GM12872 (cell line): ENCODE results near the gene CPHXL.

Experiments used
- TF ChIP-seq, protein P1 (sequence below): IDR thresholded peaks from 3 replicates; pipeline ENCODE4 v1.5.1; 2011; ENCODE audit warnings: low read depth, mild to moderate bottlenecking, low read length, moderate library complexity; ENCODE audit not compliant: insufficient read depth

The CPHXL gene

DNA sequence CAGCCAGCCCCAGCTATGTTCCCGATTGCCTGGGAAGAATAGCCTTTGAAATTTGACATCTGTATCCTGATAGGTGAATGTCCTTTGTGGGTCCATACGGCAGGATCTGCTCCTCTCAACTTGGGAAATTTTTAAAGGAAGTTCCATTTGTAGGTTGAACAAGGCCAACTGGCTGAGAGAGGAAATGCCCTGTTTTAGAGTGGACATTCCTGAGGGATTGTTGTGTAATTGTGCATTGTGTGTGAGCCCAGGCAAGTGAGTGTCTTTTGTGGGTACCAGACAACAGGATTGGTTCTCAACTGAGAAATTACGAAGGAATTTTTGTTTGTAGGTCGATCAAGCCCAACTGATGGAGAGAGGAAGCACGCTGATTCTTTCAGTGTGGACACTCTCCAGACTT, 46.9 kb downstream of the CPHXL start:
- TF ChIP-seq, protein P1, sequence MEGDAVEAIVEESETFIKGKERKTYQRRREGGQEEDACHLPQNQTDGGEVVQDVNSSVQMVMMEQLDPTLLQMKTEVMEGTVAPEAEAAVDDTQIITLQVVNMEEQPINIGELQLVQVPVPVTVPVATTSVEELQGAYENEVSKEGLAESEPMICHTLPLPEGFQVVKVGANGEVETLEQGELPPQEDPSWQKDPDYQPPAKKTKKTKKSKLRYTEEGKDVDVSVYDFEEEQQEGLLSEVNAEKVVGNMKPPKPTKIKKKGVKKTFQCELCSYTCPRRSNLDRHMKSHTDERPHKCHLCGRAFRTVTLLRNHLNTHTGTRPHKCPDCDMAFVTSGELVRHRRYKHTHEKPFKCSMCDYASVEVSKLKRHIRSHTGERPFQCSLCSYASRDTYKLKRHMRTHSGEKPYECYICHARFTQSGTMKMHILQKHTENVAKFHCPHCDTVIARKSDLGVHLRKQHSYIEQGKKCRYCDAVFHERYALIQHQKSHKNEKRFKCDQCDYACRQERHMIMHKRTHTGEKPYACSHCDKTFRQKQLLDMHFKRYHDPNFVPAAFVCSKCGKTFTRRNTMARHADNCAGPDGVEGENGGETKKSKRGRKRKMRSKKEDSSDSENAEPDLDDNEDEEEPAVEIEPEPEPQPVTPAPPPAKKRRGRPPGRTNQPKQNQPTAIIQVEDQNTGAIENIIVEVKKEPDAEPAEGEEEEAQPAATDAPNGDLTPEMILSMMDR: no peak

DNA sequence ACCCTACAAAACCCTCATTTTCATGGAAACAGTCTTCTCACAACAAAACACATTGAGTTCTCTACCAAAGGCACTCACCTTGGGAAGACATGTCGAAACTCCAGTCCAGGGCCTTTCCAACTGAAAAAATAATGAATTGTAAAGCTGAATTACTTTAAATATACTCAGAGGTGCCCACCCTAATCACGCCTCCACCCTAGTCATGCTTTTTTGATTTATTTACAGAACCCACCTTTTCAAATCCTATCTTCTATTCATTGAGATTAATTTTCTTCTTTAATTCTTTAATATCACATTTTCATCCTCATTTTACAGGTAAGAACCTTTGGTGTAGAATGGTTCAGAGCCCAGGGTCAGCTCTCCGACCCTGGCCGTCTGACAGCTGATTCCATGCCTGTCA, 49.4 kb downstream of the CPHXL start, which contains the start of gene CPHXL2:
TSS of gene CPHXL2 (minus strand) at position 101 of the 400 bp plus-strand sequence. CDS start at position 91, 10 bp downstream.
- TF ChIP-seq, protein P1: no peak

DNA sequence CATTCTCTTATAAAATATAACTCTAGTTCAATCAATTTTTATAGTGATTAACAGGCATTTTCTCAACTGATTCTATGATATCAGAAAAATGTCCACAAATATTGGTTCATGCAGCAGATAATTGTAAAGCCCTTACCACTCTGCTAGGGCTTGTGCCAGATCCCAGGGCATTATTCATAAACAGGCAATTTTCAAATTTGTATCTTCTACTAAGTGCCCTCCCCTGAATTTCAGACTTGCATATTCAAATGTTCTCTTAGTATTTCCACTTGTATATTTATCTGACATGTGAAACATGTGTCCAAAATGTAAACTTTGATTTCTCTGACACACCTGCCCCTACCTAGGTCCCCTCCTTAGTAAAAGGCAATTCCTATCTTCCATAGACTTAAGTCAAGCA, 58.8 kb downstream of the CPHXL start:
- TF ChIP-seq, protein P1: no peak
